ENCODE data around the gene SOBP.

The SOBP gene

DNA sequence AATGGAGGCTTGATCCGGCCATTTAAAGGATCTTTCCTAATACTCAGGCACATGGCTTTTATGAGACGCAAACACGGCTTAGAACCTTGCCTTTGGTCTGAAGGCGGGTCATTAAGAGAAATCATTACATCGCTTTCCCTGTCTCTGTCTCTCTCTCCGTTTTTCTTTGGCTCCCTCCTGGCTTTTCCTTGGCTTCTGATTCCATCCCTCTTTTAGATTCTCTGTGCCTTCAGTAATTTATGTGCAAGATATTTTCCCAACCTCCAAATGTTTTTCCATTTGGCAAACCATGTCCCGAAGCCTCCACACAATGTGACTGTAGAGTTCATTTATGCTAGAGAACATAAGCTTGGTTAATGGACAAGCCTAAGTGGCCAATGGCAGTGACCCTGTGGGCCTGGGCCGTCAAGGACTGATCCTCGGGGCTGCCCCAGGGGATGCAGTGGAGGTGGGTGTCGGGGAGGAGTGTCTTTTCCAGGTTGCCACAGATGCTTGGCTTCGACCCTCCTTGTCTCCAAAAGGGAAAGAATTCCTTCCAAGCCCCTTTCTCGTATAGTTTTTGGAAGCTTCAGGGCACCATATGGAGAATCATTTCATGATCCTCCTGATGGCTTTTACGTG lies 177.2 kb downstream of the SOBP start:
- DNase-seq, result no peak
- H3K9me3 ChIP-seq, result no peaks in the 10 kb centered on the region
- TF ChIP-seq CTCF (IDR thresholded peaks at IDR 0.05; ENCODE audit: low read depth, low read length), result no peak
- no peaks in the 10 kb centered on the region for H3K27me3 ChIP-seq
- no peak overlapping the region for H3K4me3 ChIP-seq (ENCODE audit: low read depth, low read length)
- H3K4me1 ChIP-seq, result peaks cover 38% of the 10 kb centered on the region
- H3K36me3 ChIP-seq, result no peaks in the 10 kb centered on the region

DNA sequence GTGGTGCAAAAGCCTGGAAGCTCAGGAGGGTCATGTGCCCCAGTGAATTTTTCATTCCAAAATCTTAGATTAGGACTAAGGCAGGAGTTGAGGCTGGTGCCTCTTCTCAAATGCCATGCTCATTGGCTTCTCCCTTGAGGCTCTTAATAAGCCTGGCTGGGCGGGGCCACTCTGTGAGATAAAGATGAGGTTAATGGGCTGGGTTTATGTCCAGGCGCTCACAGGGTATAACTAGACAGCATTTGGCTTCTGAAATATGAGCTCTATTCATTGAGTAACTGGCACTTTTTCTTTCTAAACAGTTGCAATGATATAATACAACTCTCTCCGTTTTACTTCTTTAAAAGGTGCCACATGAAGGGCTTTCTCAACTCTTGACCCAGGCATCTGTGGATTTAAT lies 177.9 kb downstream of the SOBP start:
- peaks cover 38% of the 10 kb centered on the region for H3K4me1 ChIP-seq
- no peak overlapping the region for H3K4me3 ChIP-seq (ENCODE audit: low read depth, low read length)
- no peaks in the 10 kb centered on the region for H3K9me3 ChIP-seq
- DNase-seq, result peak; percentile 81
- H3K27me3 ChIP-seq, result no peaks in the 10 kb centered on the region
- H3K36me3 ChIP-seq, result no peaks in the 10 kb centered on the region
- no peak for TF ChIP-seq CTCF (IDR thresholded peaks at IDR 0.05; ENCODE audit: low read depth, low read length)

DNA sequence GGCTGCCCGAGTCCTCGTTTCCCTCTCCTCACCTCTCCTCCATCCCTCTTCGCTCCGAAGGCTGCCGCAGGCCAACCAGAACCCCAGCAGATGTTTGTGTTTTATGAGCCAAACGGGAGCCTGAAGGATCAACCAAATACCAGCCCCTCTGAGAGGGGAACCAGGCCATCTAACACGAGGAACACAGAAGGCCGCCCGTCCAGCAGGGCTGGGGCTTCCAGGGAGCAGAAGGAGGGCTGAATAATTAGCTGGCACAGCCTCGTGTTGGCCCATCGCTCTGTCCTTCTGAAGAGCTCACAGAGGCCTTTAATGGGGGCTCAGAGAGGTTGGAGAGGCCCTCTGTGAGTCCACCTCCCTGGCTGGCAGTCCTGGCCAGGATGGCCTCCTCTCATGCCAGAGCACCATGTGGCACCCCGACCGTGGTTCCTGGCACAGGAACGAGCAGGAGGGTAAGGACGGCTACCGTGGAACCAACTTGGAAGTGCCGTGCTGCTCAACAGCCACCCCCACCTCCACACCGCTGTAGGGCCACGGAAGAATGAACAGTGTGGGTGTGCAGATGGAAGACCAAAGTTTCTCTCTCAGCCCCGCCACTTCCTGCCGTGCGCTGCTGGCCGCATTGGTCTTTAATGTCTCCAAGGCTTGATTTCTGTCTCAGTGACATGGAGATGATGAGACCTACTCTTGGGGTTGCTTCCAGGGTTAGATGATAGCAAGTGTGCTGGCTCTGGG lies 179.0 kb downstream of the SOBP start:
- H3K4me3 ChIP-seq (ENCODE audit: low read depth, low read length), result no peak overlapping the region
- no peaks in the 10 kb centered on the region for H3K9me3 ChIP-seq
- TF ChIP-seq CTCF (IDR thresholded peaks at IDR 0.05; ENCODE audit: low read depth, low read length), result no peak
- H3K27me3 ChIP-seq, result no peaks in the 10 kb centered on the region
- H3K4me1 ChIP-seq, result peaks cover 38% of the 10 kb centered on the region
- no peaks in the 10 kb centered on the region for H3K36me3 ChIP-seq
- no peak for DNase-seq

GRCh38 chr6:107670792-107671199 lies 180.9 kb downstream of the SOBP start:
- Histone ChIP-seq H3K36me3 (no peaks in the 10 kb centered on the region), H3K4me1 (peaks cover 40% of the 10 kb centered on the region), H3K9me3 (no peaks in the 10 kb centered on the region), H3K27me3 (no peaks in the 10 kb centered on the region), H3K4me3 (ENCODE audit: low read depth, low read length) (no peak overlapping the region)
- no peak for TF ChIP-seq CTCF (IDR thresholded peaks at IDR 0.05; ENCODE audit: low read depth, low read length)
- peak; percentile 83 for DNase-seq

- Histone ChIP-seq H3K9me3 (no peaks in the 10 kb centered on the region), H3K36me3 (no peaks in the 10 kb centered on the region), H3K27me3 (no peaks in the 10 kb centered on the region), H3K4me1 (peaks cover 22% of the 10 kb centered on the region), H3K4me3 (ENCODE audit: low read depth, low read length) (no peak overlapping the region)
- no peak for DNase-seq
- no peak for TF ChIP-seq CTCF (IDR thresholded peaks at IDR 0.05; ENCODE audit: low read depth, low read length)
Observed at GRCh38 chr6:107673076-107673494, 183.2 kb downstream of the SOBP start.
